ENCODE results near the gene ATP6AP1.

DNA sequence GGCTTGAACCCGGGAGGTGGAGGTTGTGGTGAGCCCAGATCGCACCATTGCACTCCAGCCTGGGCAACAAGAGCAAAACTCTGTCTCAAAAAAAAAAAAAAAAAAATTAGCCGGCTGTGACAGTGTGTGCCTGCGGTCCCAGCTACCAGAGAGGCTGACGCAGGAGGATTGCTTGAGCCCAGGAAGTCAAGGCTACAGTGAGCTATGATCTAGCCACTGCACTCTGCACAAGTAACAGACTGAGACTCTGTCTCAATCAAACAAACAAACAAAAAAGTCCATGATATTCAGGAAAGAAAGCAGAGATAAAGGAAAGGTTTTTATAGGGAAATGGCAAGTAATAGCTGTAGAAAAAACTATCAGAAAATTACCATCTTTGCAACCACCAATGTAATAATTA lies 52.7 kb downstream of the ATP6AP1 start:
- TF ChIP-seq, protein P1, sequence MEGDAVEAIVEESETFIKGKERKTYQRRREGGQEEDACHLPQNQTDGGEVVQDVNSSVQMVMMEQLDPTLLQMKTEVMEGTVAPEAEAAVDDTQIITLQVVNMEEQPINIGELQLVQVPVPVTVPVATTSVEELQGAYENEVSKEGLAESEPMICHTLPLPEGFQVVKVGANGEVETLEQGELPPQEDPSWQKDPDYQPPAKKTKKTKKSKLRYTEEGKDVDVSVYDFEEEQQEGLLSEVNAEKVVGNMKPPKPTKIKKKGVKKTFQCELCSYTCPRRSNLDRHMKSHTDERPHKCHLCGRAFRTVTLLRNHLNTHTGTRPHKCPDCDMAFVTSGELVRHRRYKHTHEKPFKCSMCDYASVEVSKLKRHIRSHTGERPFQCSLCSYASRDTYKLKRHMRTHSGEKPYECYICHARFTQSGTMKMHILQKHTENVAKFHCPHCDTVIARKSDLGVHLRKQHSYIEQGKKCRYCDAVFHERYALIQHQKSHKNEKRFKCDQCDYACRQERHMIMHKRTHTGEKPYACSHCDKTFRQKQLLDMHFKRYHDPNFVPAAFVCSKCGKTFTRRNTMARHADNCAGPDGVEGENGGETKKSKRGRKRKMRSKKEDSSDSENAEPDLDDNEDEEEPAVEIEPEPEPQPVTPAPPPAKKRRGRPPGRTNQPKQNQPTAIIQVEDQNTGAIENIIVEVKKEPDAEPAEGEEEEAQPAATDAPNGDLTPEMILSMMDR (IDR thresholded peaks at IDR 0.05), result no peak
- no peak for TF ChIP-seq POLR2A (IDR thresholded peaks at IDR 0.05)
